HG02678 (cell line): Measurements from ENCODE around the gene TNFAIP2.
"Not testable (repeated sequence)": the region's sequence is repeated elsewhere in the genome, so short reads cannot be mapped to it uniquely, and the experiment has no call there.

ENCODE experiments used
- ATAC-seq: cut with Tn5 transposase; IDR thresholded peaks from one replicate; pipeline ENCODE4 v1.9.1; 2021; ENCODE audit warnings: mild to moderate bottlenecking, moderate library complexity; ENCODE audit not compliant: unreplicated experiment

The TNFAIP2 gene

DNA sequence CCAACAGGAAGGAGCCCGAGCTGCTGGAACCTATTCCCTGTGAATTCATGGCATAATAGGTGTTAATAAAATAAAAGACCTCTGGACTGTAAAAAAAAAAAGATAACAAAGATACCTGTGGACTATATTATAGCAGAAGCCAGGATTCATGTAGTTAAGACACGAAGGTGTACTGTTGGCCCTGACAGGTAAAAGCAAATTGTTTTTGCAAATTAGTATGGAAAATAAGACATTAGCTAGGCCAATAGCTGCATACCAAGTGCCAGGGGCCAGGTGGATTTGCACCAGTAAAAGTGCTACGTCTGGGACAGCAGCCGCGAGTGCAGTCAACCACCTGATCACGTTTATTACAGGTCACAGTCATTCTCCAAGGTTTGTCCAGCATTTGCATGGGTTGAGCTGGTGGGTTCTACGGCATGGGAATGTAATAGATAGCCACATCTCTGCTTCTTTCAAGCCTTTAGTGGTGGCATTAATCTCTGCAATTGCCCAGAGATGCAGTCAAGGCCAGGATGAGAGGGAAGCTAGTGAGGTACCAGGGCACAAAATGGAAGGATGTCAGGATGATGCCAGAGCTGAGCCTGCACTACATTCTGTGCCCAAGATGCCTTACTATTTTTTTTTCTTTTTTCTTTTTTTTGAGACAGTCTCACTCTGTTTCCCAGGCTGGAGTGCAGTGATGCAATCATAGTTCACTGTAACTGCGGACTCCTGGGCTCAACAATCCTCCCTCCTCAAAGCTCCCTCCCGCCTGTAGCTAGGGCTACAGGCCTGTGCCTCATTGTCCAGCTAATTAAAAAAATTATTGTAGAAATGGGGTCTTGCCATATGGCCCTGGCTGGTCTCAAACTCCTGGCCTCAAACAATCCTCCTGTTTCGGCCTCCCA, 26.3 kb downstream of the TNFAIP2 start:
- ATAC-seq, result no peak

DNA sequence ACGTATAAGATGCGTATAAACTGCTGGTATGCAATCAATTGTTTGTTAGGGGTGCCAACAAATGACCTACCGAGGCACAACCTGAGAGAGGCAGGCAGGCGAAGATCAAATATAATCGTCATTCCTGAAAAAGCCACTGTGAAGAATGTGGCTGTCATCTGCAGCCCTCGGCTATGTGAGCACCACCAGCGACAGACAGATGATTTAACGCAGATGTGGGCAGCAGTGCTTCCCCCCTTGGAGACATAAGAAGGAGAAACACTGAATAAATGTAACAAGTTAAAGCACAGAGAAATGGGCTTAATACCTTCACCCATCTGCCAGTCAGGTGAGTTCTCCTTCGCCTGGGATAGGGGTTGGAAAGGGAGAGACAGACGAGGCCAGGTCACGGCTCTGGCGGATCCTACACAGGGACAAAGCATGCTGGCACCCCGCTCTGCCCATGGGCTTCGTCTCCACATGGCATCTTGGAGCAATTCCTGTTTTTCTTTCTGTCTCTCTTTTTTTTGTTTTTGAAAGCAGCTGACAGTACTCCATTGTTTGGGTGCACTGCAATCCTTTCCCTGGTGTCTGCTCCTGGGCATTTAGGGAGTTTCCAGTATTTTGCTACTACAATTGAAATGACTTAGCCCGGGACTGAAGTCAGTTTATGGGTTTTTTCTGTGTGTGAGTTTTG, 28.1 kb downstream of the TNFAIP2 start:
- no peak for ATAC-seq

DNA sequence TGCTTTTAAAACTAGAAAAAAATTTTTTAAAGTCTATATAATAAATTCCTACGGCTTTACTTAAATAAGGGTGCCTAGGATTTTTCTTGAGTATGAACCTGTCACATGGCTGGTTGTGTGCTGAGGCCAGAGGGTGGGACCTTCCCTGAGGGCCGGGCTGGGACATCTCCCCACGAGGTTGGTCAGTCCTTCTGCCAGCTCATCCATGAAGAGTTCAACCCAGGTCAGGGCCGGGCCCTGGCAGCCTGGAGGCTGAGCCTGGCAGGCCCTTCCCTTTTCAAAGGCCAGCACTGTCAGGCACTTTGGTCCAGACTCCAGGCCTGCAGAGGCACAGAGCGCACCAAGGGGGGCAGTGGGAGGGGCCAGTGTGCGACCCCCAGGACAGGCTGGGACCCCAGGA, 31.7 kb downstream of the TNFAIP2 start:
- ATAC-seq, result no peak

DNA sequence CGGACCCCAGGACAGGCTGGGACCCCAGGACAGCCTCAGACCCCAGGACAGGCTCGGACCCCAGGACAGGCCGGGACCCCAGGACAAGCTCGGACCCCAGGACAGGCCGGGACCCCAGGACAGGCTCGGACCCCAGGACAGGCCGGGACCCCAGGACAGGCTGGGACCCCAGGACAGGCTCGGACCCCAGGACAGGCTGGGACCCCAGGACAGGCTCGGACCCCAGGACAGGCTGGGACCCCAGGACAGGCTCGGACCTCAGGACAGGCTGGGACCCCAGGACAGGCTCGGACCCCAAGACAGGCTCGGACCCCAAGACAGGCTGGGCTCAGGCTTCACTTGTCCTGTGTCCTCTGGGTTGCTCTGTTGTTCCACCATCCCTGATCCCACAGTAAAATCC, 32.2 kb downstream of the TNFAIP2 start:
- not testable (repeated sequence) for ATAC-seq

DNA sequence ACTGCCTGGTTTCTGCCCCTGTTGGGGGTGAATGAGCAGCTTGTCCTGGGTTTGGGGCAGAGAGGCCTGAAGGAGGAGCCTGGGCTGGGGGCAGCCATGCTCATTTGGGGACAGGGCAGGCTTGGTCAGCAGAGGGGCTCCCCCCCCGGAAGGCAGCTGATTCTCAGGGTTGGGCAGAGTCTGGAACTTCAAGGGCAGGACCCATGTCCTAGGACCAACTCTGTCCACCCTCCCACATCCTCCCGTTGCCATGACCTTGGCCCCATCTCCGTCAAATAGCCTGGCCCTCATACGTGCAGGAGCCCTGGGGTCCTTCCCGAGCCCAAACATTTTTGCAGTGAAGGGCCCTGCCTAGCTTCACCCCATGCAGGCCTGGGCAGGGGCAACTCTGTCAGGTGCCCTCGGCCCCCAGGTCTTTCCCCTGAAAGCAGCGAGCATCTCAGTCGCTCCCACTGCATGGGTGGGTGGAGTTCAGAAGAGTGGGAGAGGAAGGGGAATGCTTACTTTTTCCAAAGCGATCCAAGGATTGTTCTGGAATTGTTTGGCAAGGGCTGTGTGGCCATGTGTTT, 32.6 kb downstream of the TNFAIP2 start:
- no peak for ATAC-seq

DNA sequence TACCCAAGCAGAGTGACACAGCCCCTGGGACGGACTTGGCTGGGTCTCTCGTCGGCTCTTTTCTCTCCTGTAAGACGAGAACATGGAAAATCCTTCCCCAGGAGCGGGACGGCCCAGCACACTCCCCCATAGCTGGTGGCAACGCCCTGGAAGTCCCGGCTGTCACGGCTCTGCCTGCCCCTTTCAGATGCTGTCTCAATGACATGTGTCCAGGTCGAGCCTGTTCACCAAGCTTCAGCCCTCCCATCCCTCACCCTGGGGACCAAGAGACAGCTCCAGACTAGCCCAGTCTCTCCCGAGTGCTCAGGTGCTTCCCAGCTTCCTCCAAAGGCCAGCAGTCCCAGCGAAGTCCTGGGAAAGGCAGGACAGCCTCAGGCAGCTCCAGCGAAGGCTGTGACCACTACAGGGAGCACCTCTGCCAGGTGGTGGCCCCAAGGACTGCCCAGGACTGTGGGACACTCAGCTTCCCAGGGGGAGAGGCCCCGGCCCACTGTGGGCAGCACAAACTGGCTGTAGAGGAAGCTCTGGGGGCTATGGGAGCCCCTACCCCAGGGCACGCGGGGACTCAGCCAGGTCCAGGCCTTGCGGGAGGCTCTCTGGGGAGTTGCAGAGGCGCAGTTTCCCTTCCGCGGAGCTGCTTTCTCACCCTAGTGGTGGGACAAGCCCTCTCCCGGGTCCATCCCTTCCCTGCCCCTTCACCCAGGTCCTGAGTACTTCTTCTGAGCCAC, 33.6 kb downstream of the TNFAIP2 start:
- ATAC-seq, result no peak

DNA sequence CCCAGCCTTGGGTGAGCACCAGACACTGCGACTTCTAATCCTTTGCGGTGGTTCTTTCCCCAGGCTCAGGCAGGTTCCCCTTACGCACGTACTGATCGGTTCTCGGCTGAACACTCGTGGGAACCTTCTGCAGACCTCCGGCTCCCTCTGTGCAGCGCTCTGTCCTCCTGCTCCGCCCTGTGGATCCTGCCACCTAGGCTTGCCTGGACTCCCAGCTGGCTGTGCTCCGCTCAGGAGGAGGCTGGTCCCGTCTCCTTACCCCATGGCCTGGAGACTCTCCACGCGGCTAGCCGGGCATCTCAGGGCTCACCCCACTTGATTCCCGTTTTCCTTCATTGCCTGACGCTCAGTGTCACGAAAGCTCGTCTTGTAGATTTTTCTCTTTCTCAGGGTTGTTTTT, 34.7 kb downstream of the TNFAIP2 start:
- no peak for ATAC-seq

DNA sequence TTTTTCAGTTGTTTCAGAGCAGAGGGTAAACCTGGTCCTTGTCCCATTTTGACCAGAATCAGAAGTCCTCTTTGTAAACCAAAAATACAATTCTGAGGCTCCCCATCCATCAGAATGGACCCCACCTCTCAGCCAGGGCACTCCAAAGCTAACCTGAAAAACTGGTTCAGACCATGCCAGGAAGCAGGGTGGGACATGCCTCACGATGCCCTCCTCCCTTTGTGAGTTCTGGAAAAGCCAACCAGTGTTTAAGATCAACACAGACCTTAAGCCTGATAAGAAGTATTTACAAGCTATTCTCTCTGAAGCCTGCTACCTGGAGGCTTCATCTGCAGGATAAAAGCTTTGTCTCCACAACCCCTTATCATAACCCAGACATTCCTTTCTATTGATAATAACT, 35.4 kb downstream of the TNFAIP2 start:
- no peak for ATAC-seq

DNA sequence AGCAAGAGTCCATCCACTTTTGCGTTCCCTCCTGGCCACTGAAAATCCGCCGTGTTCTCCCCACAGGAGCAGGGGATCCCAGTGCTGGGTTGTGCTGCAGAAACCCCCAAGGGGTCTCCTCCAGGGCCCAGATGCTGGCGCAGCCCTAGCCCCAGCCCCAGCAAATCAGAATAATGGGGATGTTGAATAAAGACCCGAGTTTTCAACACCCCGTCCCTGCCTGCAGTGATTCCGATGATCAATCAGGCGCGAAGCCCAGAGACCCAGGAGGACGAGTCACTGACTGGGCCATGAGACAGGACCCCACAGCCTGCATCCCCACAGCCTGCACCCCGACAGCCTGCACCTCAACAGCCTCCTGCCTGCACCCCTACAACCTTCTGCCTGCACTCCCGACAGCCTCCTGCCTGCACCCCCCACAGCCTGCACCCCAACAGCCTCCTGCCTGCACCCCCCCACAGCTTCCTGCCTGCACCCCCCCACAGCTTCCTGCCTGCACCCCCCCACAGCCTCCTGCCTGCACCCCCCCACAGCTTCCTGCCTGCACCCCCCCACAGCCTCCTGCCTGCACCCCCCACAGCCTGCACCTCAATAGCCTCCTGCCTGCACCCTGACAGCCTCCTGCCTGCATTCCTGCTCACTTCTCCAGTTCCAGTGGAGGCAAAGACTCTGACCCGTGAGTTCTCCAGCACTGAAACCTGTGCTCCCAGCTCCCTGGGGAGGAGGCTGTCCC, 37.2 kb downstream of the TNFAIP2 start:
- no peak for ATAC-seq

DNA sequence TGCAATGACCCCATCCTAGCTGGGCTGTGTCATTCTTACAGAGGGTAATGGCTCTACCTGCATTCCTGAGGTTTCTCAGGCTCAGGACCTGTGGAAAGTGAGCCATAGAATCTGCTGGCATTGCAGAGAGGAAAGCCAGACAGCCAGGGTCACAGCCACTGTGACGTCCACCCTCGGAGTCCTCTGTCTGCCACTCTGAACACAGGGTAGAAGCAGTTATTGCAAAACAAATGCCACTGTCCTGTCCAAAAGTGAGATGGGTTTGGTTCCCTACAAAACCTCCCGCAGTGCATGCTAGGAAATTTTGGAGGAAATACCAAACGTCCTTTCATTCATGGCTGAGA, 37.8 kb downstream of the TNFAIP2 start:
- ATAC-seq, result no peak

DNA sequence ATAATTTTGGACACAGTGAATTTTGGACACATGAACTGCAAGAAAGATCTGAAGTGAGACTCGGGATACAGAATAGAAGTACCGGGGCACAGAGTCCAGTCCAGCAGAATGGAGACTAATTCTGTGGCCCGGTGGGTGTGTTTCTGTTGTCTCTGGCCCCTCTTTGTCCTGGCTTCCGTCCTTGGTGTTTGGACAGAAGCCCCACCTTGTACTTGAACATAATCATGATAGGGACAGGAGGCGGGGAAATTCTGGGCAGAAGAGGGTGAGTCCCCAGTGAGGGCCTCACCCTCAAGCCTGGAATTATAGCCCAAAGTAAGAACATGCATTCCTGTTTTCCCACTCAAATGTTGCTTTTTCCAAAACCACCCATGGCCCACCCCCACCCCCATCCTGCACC, 39.9 kb downstream of the TNFAIP2 start:
- no peak for ATAC-seq

DNA sequence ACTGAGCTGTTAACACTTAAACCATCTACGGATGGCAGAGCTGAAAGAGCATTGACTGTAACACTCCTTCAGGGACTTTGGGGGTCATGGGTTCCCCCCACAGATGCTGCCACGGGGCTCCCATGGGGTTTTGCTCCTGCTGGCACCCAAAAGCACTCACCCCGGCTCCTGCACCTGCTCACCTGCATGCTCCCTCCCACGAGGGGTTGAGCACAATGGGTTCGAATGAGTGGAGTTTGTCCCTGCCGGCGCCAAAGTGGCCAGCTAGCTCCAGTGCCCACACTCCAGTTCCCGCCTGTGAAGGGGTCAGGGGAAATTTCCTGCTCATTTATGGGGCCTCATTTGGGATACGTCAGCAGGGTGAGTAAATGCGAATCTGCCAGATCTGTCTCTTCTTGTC, 40.7 kb downstream of the TNFAIP2 start:
- no peak for ATAC-seq

DNA sequence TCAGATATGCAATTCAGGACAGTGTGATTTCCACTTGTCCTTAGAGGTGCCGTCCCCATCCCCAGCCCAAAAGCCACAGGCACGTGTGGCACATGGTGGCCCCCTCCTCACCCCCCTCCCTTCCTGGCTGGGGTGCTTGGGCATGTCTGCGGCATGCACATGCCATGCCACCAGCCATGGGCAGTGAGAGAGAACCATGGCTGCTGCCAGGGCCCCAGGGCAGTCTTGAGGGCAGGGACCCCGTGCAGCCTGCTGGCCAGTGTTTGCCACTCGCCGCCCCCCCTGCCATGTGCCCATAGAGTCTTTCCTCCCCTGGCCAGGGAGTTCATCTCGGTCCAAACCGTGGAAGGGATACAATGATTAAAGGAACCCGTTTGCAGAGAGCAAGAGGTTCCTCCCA, 41.5 kb downstream of the TNFAIP2 start:
- ATAC-seq, result no peak

DNA sequence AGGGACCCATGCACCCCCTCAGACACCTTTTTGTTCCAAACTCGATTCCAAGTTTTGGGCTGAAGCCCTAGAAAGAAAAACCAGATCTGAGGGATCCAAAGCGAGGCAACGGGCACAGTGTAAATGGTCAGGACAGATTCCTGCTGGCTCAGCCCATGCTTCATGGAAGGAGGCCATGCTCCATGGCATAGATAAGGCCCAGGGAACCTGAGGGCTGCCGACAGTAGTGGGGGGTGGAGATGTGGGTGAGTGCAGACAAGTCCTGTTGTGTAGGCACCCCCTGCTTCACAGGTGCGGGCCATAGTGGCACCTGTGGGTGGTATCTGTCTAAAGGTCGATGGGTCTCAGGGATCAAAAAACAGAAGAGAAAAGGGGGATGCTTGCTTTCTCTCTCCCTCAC, 42.1 kb downstream of the TNFAIP2 start:
- no peak for ATAC-seq

DNA sequence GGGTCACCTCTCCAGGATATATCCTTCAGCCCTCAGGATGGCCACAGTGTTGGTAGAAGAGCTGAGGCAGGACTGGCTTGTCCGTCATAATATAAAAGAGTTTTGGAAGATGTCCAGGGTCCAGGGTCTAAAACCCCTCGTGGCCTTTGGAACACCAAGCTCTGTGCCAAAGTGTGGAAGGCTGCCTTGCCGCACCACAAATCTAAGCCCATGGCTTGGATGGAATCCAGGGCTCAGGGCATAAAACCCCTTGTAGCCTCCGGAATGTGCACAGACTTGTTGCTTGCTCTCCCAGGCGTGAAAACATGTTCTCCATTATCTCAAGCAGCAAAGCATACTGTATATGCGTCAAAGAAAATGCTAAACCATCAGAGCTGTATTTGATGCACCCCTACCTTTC, 46.7 kb downstream of the TNFAIP2 start:
- no peak for ATAC-seq

DNA sequence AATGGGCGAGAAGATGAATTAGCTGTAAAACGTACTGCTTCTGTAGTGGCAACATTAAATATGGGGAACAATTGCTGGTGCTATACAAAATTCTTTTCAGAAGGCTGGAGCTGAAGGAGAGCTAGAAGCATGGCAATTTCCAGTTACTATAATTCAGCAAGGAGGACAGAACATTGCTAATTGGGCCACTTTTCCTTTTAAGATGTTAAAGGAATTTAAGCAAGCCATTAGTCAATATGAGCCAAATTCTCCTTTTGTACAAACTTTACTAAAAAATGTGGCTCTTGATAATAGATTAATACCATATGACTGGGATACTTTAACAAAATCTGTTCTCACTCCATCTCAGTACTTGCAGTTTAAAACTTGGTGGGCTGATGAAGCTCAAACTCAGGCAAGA, 47.9 kb downstream of the TNFAIP2 start:
- not testable (repeated sequence) for ATAC-seq

DNA sequence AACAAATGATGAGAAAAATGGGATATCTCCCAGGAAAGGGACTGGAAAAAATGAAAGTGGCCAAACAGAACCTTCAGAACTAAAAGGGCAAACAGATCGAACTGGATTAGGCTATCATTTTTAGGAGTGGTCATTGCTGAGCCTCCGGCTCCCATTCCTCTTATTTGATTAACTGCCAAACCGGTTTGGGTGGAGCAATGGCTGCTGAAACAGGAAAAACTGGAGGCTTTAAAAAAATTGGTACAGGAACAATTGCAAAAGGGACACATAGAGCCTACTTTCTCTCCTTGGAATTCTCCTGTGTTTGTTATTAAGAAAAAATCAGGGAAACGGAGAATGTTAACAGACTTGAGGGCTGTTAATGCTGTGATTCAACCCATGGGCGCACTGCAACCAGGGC, 49.7 kb downstream of the TNFAIP2 start:
- no peak for ATAC-seq

DNA sequence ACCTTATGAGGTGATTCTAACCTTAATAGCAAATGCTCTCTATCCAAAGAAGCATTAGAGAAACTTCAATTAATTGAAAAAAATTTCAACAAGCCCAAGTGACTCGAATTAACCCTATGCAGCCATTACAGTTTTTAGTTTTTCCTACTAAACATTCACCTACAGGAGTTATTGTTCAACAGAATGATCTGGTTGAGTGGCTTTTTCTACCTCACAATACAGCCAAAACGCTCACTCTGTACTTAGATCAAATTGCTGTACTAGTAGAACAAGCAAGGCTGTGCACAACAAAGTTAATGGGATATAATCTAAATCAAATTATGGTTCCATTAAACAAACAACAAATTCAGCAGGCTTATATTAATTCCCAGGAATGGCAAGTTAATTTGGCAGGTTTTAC, 50.6 kb downstream of the TNFAIP2 start:
- not testable (repeated sequence) for ATAC-seq

DNA sequence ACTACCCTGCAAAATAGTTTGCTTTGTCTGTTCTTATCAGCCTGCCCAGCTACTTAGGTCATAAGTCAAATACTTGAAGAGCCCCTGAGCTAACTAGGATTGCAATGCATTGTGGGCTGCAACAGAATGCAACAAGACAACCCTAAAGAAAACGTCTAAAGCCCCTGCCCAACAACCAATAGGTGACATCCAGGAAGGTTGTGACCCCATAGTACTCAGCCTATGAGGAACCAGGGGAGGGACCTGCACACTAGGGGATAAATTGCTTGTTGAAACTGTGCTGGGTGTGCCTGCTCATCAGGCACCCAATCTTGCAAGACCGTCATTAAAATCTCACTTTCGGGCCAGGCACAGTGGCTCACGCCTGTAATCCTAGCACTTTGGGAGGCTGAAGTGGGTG, 52.9 kb downstream of the TNFAIP2 start:
- ATAC-seq, result not testable (repeated sequence)

DNA sequence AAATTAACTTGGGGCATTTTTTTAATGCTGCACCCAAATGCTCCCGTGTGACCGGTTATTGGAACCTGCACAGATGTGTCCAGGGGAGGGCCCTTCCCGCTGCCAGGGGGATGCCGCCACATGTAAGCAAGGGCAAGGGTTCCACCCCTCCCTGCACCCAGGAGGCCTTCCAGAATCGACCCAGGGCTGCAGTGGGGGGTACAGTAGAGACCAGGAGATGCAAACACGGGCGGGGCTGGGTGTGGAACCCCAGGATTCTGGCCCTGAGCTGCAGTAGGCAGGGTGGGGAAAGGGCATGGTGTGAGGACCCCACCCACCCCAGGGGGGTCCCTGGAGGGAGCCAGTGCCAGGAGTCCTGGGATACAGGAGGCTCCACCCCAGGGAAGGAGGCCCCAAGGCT, 54.1 kb downstream of the TNFAIP2 start:
- no peak for ATAC-seq

DNA sequence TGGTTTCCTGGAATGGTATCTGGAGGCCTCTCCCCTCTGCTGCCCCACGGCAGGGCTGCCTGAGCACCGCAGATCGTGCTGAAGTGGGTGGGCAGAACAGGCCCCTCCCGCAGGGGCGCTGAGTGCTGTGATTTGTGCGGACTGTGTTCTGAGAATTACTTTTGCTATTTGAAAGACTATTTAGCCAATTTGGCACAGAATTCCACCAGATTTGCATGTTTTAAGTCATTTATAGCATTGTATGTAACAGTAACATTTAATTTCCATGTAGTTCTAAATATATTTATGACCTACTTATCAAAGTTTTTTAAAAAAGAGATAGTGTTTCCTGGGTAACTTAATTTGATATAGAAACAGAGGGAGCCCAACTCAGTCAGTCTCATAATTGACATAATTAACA, 55.3 kb downstream of the TNFAIP2 start:
- no peak for ATAC-seq
